Body of pancreas (tissue), 4 donors: ENCODE results near the gene NELL2. TPM values are rescaled to one million over a fixed set of nuclear protein-coding genes. Genes with fewer than 3 reads are reported as not detected.

Experiments
- ATAC-seq: fragments of 150-250 bp; one replicate; pipeline ENCODE4 v1.9.1; 2016
- DNase-seq, 4 donors: peaks; one replicate each; pipeline ENCODE4 v3.0.0-alpha.2; 2019
- H3K27ac ChIP-seq, 4 donors: fragments of 200-600 bp; sonication (generic); 1 replicate in 3 of 4; 2 replicates in 1 of 4; pipeline versions ENCODE4 v1.5.1 to v1.6.1; 2016 to 2019; ENCODE audit warnings: mild to moderate bottlenecking in 1 of 4, mixed read lengths in 1 of 4, moderate library complexity in 1 of 4
- H3K27me3 ChIP-seq, 2 donors: fragments of 200-600 bp; sonication (generic); one replicate each; pipeline ENCODE4 v1.6.0; 2016; ENCODE audit warnings: mild to moderate bottlenecking in 1 of 2
- H3K36me3 ChIP-seq, 2 donors: fragments of 200-600 bp; sonication (generic); replicated peaks in 1 of 2; 2 replicates each; pipeline ENCODE4 v1.5.1; 2016; ENCODE audit warnings: low read depth in 2 of 2; ENCODE audit not compliant: insufficient read depth in 1 of 2
- H3K4me1 ChIP-seq: fragments of 200-600 bp; sonication (generic); one replicate; pipeline ENCODE4 v1.6.0; 2016
- H3K4me3 ChIP-seq, 2 donors: fragments of 200-600 bp; sonication (generic); 1 replicate in 1 of 2; 2 replicates in 1 of 2; pipeline ENCODE4 v1.5.1; 2016 to 2019
- H3K9me3 ChIP-seq, 3 donors: fragments of 200-600 bp; sonication (generic); 1 replicate in 2 of 3; 2 replicates in 1 of 3; pipeline ENCODE4 v1.5.1; 2016
- CTCF ChIP-seq, 7 experiments: fragments of 450-650 bp in 4 of 7; fragments of 200-600 bp in 3 of 7; sonication (generic) in 3 of 7; IDR thresholded peaks; one replicate each; pipeline ENCODE4 v1.5.1; 2016 to 2019; ENCODE audit warnings: antibody characterized with exemption in 7 of 7
- POLR2A ChIP-seq, 3 donors: fragments of 450-650 bp; IDR thresholded peaks; one replicate each; pipeline ENCODE4 v1.6.1; 2016; ENCODE audit warnings: antibody characterized with exemption in 3 of 3, mild to moderate bottlenecking in 2 of 3
- WGBS, 2 donors: methylation state at CpG; one replicate each; pipeline ENCODE4 v1.1.5; 2017; 5-methylcytosine and 5-hydroxymethylcytosine counted together
- intact Hi-C: fragments of 100-400 bp; cut with DNase I; formaldehyde crosslinking; loops from one replicate; pipeline ENCODE4 v1.15.1; 2023
- total RNA-seq, 2 donors: library from RNA; depleted of rRNA; stranded (reverse); fragments of >200 nt; gene quantifications; one replicate each; pipeline ENCODE4 v1.1.0, GENCODE V29; 2016

NELL2 gene
- total RNA-seq, 2 donors from 2014 or later, result 3.6 TPM; not detected in 1

- no peak overlapping the region for H3K4me3 ChIP-seq
- H3K36me3 ChIP-seq, result no peaks in the 10 kb centered on the region
- ATAC-seq, result peak; percentile 63
- peaks cover 9% of the 10 kb centered on the region for H3K4me1 ChIP-seq
- TF ChIP-seq POLR2A (IDR thresholded peaks at IDR 0.05) (no peak), CTCF (IDR thresholded peaks at IDR 0.05) (no peak)
- DNase-seq, result no peak
- intact Hi-C loops, result no loop called here
- peak overlapping the region in 1 of 4 donors; percentile 37 for H3K27ac ChIP-seq
- H3K27me3 ChIP-seq, result no peaks in the 10 kb centered on the region
- H3K9me3 ChIP-seq, result no peaks in the 10 kb centered on the region
- WGBS, 2 donors, result 32 to 33% methylated on average over 4 of the region's 4 CpGs
Measured at GRCh38 chr12:44816446-44817017, 59.6 kb downstream of the NELL2 start.

GRCh38 chr12:44812062-44812461 is 64.1 kb downstream of the NELL2 start:
- WGBS, 2 donors, result 100% methylated on average over 1 of the region's 1 CpG
- ATAC-seq, result no peak
- H3K36me3 ChIP-seq, result no peaks in the 10 kb centered on the region
- TF ChIP-seq CTCF (IDR thresholded peaks at IDR 0.05) (no peak), POLR2A (IDR thresholded peaks at IDR 0.05) (no peak)
- H3K4me3 ChIP-seq, result no peak overlapping the region
- H3K4me1 ChIP-seq, result peaks cover 6% of the 10 kb centered on the region
- no peaks in the 10 kb centered on the region for H3K9me3 ChIP-seq
- no peaks in the 10 kb centered on the region for H3K27me3 ChIP-seq
- no peak overlapping the region for H3K27ac ChIP-seq
- intact Hi-C loops, result no loop called here
- DNase-seq, result no peak

GRCh38 chr12:44804068-44804467 is 72.0 kb downstream of the NELL2 start:
- no peak for TF ChIP-seq CTCF (IDR thresholded peaks at IDR 0.05)
- no peak for TF ChIP-seq POLR2A (IDR thresholded peaks at IDR 0.05)
- Histone ChIP-seq H3K36me3 (no peaks in the 10 kb centered on the region), H3K27ac (no peak overlapping the region), H3K4me3 (no peak overlapping the region), H3K9me3 (no peaks in the 10 kb centered on the region), H3K27me3 (no peaks in the 10 kb centered on the region), H3K4me1 (no peaks in the 10 kb centered on the region)
- ATAC-seq, result no peak
- no peak for DNase-seq
- intact Hi-C loops, result no loop called here

- no peak overlapping the region for H3K4me3 ChIP-seq
- no peaks in the 10 kb centered on the region for H3K4me1 ChIP-seq
- intact Hi-C loops, result no loop called here
- no peak for ATAC-seq
- H3K9me3 ChIP-seq, result no peaks in the 10 kb centered on the region
- TF ChIP-seq CTCF (IDR thresholded peaks at IDR 0.05) (no peak), POLR2A (IDR thresholded peaks at IDR 0.05) (no peak)
- H3K36me3 ChIP-seq, result no peaks in the 10 kb centered on the region
- DNase-seq, result no peak
- no peaks in the 10 kb centered on the region for H3K27me3 ChIP-seq
- no peak overlapping the region for H3K27ac ChIP-seq
Measured at GRCh38 chr12:44795970-44796369, 80.1 kb downstream of the NELL2 start.

- DNase-seq, result no peak
- TF ChIP-seq CTCF (IDR thresholded peaks at IDR 0.05) (no peak), POLR2A (IDR thresholded peaks at IDR 0.05) (no peak)
- Histone ChIP-seq H3K27me3 (no peaks in the 10 kb centered on the region), H3K4me3 (no peak overlapping the region), H3K9me3 (no peaks in the 10 kb centered on the region), H3K4me1 (no peaks in the 10 kb centered on the region), H3K27ac (no peak overlapping the region), H3K36me3 (no peaks in the 10 kb centered on the region)
- intact Hi-C loops, result no loop called here
- no peak for ATAC-seq
- WGBS, 2 donors, result 51 to 57% methylated on average over 4 of the region's 4 CpGs
Measured at GRCh38 chr12:44788731-44789130, 87.4 kb downstream of the NELL2 start.
